ENCODE data around the gene CLEC1B.
"Not testable (repeated sequence)": the region's sequence is repeated elsewhere in the genome, so short reads cannot be mapped to it uniquely, and the experiment has no call there.

Gene CLEC1B

GRCh38 chr12:9975614-9976013 is 23.3 kb downstream of the CLEC1B start:
- Histone ChIP-seq H3K27ac (ENCODE audit: low read depth, low read length) (no peak overlapping the region), H3K4me1 (ENCODE audit: control insufficient read depth, insufficient read depth, low read length, unreplicated experiment) (no peaks in the 10 kb centered on the region), H3K4me3 (ENCODE audit: low read depth, low read length) (no peak overlapping the region), H3K79me2 (ENCODE audit: control insufficient read depth, insufficient read depth, low read length, unreplicated experiment) (no peaks in the 10 kb centered on the region), H2AFZ (ENCODE audit: low read length, unreplicated experiment) (no peak overlapping the region), H3K36me3 (ENCODE audit: insufficient read depth, low read length) (no peaks in the 10 kb centered on the region), H3K27me3 (ENCODE audit: insufficient read depth, low read length) (peaks cover 20% of the 10 kb centered on the region)

- H3K4me3 ChIP-seq (ENCODE audit: low read depth, low read length); H3K36me3 ChIP-seq (ENCODE audit: insufficient read depth, low read length); H2AFZ ChIP-seq (ENCODE audit: low read length, unreplicated experiment); H3K4me1 ChIP-seq (ENCODE audit: control insufficient read depth, insufficient read depth, low read length, unreplicated experiment); H3K79me2 ChIP-seq (ENCODE audit: control insufficient read depth, insufficient read depth, low read length, unreplicated experiment); H3K27ac ChIP-seq (ENCODE audit: low read depth, low read length): not testable (repeated sequence)
- peaks cover 17% of the 10 kb centered on the region for H3K27me3 ChIP-seq (ENCODE audit: insufficient read depth, low read length)
These were observed 24.2 kb downstream of the CLEC1B start for GRCh38 chr12:9974731-9975130.

GRCh38 chr12:9973949-9974348 is 25.0 kb downstream of the CLEC1B start:
- Histone ChIP-seq H3K79me2 (ENCODE audit: control insufficient read depth, insufficient read depth, low read length, unreplicated experiment) (no peaks in the 10 kb centered on the region), H2AFZ (ENCODE audit: low read length, unreplicated experiment) (no peak overlapping the region), H3K27ac (ENCODE audit: low read depth, low read length) (no peak overlapping the region), H3K36me3 (ENCODE audit: insufficient read depth, low read length) (no peaks in the 10 kb centered on the region), H3K4me1 (ENCODE audit: control insufficient read depth, insufficient read depth, low read length, unreplicated experiment) (no peaks in the 10 kb centered on the region), H3K4me3 (ENCODE audit: low read depth, low read length) (no peak overlapping the region), H3K27me3 (ENCODE audit: insufficient read depth, low read length) (peaks cover 17% of the 10 kb centered on the region)

- Histone ChIP-seq H3K27ac (ENCODE audit: low read depth, low read length) (no peak within 1 kb of the TSS), H3K27me3 (ENCODE audit: insufficient read depth, low read length) (peaks cover 18% of the 10 kb centered on the region), H3K4me1 (ENCODE audit: control insufficient read depth, insufficient read depth, low read length, unreplicated experiment) (no peaks in the 10 kb centered on the region), H3K36me3 (ENCODE audit: insufficient read depth, low read length) (no peaks in the 10 kb centered on the region), H2AFZ (ENCODE audit: low read length, unreplicated experiment) (no peak within 1 kb of the TSS), H3K4me3 (ENCODE audit: low read depth, low read length) (no peak within 1 kb of the TSS), H3K79me2 (ENCODE audit: control insufficient read depth, insufficient read depth, low read length, unreplicated experiment) (no peaks in the 10 kb centered on the region)
These were observed 27.7 kb downstream of the CLEC1B start, which contains the start of gene CLEC12A for GRCh38 chr12:9971181-9971580. CLEC12A (plus strand) TSS chr12:9971409; CDS start chr12:9971597, 188 bp downstream.

- Histone ChIP-seq H3K36me3 (ENCODE audit: insufficient read depth, low read length) (no peaks in the 10 kb centered on the region), H3K79me2 (ENCODE audit: control insufficient read depth, insufficient read depth, low read length, unreplicated experiment) (no peaks in the 10 kb centered on the region), H3K4me1 (ENCODE audit: control insufficient read depth, insufficient read depth, low read length, unreplicated experiment) (no peaks in the 10 kb centered on the region), H3K27ac (ENCODE audit: low read depth, low read length) (no peak overlapping the region), H3K27me3 (ENCODE audit: insufficient read depth, low read length) (peaks cover 18% of the 10 kb centered on the region), H3K4me3 (ENCODE audit: low read depth, low read length) (no peak overlapping the region), H2AFZ (ENCODE audit: low read length, unreplicated experiment) (no peak overlapping the region)
These were observed 29.2 kb downstream of the CLEC1B start for GRCh38 chr12:9969673-9970072.

- Histone ChIP-seq H3K4me1 (ENCODE audit: control insufficient read depth, insufficient read depth, low read length, unreplicated experiment) (no peaks in the 10 kb centered on the region), H3K4me3 (ENCODE audit: low read depth, low read length) (no peak overlapping the region), H3K36me3 (ENCODE audit: insufficient read depth, low read length) (no peaks in the 10 kb centered on the region), H2AFZ (ENCODE audit: low read length, unreplicated experiment) (no peak overlapping the region), H3K27ac (ENCODE audit: low read depth, low read length) (no peak overlapping the region), H3K27me3 (ENCODE audit: insufficient read depth, low read length) (no peaks in the 10 kb centered on the region), H3K79me2 (ENCODE audit: control insufficient read depth, insufficient read depth, low read length, unreplicated experiment) (no peaks in the 10 kb centered on the region)
These were observed 37.0 kb downstream of the CLEC1B start for GRCh38 chr12:9961901-9962300.

- Histone ChIP-seq H3K4me1 (ENCODE audit: control insufficient read depth, insufficient read depth, low read length, unreplicated experiment) (no peaks in the 10 kb centered on the region), H3K27me3 (ENCODE audit: insufficient read depth, low read length) (no peaks in the 10 kb centered on the region), H3K27ac (ENCODE audit: low read depth, low read length) (no peak overlapping the region), H3K36me3 (ENCODE audit: insufficient read depth, low read length) (no peaks in the 10 kb centered on the region), H3K79me2 (ENCODE audit: control insufficient read depth, insufficient read depth, low read length, unreplicated experiment) (no peaks in the 10 kb centered on the region), H3K4me3 (ENCODE audit: low read depth, low read length) (no peak overlapping the region), H2AFZ (ENCODE audit: low read length, unreplicated experiment) (no peak overlapping the region)
These were observed 37.8 kb downstream of the CLEC1B start for GRCh38 chr12:9961106-9961505.

GRCh38 chr12:9960590-9960989 is 38.3 kb downstream of the CLEC1B start:
- Histone ChIP-seq H3K79me2 (ENCODE audit: control insufficient read depth, insufficient read depth, low read length, unreplicated experiment) (no peaks in the 10 kb centered on the region), H3K36me3 (ENCODE audit: insufficient read depth, low read length) (no peaks in the 10 kb centered on the region), H2AFZ (ENCODE audit: low read length, unreplicated experiment) (no peak overlapping the region), H3K4me3 (ENCODE audit: low read depth, low read length) (no peak overlapping the region), H3K27me3 (ENCODE audit: insufficient read depth, low read length) (no peaks in the 10 kb centered on the region), H3K27ac (ENCODE audit: low read depth, low read length) (no peak overlapping the region), H3K4me1 (ENCODE audit: control insufficient read depth, insufficient read depth, low read length, unreplicated experiment) (no peaks in the 10 kb centered on the region)

- no peaks in the 10 kb centered on the region for H3K27me3 ChIP-seq (ENCODE audit: insufficient read depth, low read length)
- no peaks in the 10 kb centered on the region for H3K79me2 ChIP-seq (ENCODE audit: control insufficient read depth, insufficient read depth, low read length, unreplicated experiment)
- H3K4me1 ChIP-seq (ENCODE audit: control insufficient read depth, insufficient read depth, low read length, unreplicated experiment), result no peaks in the 10 kb centered on the region
- H3K4me3 ChIP-seq (ENCODE audit: low read depth, low read length), result no peak overlapping the region
- no peaks in the 10 kb centered on the region for H3K36me3 ChIP-seq (ENCODE audit: insufficient read depth, low read length)
- no peak overlapping the region for H3K27ac ChIP-seq (ENCODE audit: low read depth, low read length)
- no peak overlapping the region for H2AFZ ChIP-seq (ENCODE audit: low read length, unreplicated experiment)
These were observed 41.1 kb downstream of the CLEC1B start for GRCh38 chr12:9957834-9958233.

- H2AFZ ChIP-seq (ENCODE audit: low read length, unreplicated experiment); H3K4me3 ChIP-seq (ENCODE audit: low read depth, low read length); H3K27ac ChIP-seq (ENCODE audit: low read depth, low read length); H3K4me1 ChIP-seq (ENCODE audit: control insufficient read depth, insufficient read depth, low read length, unreplicated experiment); H3K79me2 ChIP-seq (ENCODE audit: control insufficient read depth, insufficient read depth, low read length, unreplicated experiment); H3K36me3 ChIP-seq (ENCODE audit: insufficient read depth, low read length): not testable (repeated sequence)
- peaks cover 35% of the 10 kb centered on the region for H3K27me3 ChIP-seq (ENCODE audit: insufficient read depth, low read length)
These were observed 45.8 kb downstream of the CLEC1B start for GRCh38 chr12:9952954-9953729.

- no peaks in the 10 kb centered on the region for H3K36me3 ChIP-seq (ENCODE audit: insufficient read depth, low read length)
- H3K27me3 ChIP-seq (ENCODE audit: insufficient read depth, low read length), result peaks cover 38% of the 10 kb centered on the region
- H3K27ac ChIP-seq (ENCODE audit: low read depth, low read length), result no peak overlapping the region
- H2AFZ ChIP-seq (ENCODE audit: low read length, unreplicated experiment), result no peak overlapping the region
- no peaks in the 10 kb centered on the region for H3K4me1 ChIP-seq (ENCODE audit: control insufficient read depth, insufficient read depth, low read length, unreplicated experiment)
- no peak overlapping the region for H3K4me3 ChIP-seq (ENCODE audit: low read depth, low read length)
- H3K79me2 ChIP-seq (ENCODE audit: control insufficient read depth, insufficient read depth, low read length, unreplicated experiment), result no peaks in the 10 kb centered on the region
These were observed 47.8 kb downstream of the CLEC1B start for GRCh38 chr12:9951026-9951675.

All from ACC112 (cell line).